Epithelial cell of esophagus (primary cell): Measurements from ENCODE around the gene HEXD.

Source experiments
- DNase-seq: peaks from one replicate; pipeline ENCODE4 v3.0.0; 2010; ENCODE audit warnings: low read depth
- H3K4me3 ChIP-seq: 2 replicates; pipeline ENCODE4 v1.5.1; 2011; ENCODE audit warnings: mild to moderate bottlenecking, low read length, control low read depth
- TF ChIP-seq, protein P1 (sequence below): IDR thresholded peaks from 2 replicates; pipeline ENCODE4 v1.5.1; 2011; ENCODE audit warnings: low read depth, mild to moderate bottlenecking, low read length, control low read depth, inconsistent platforms; ENCODE audit not compliant: insufficient read depth; ENCODE audit errors: missing control alignments

HEXD gene

DNA sequence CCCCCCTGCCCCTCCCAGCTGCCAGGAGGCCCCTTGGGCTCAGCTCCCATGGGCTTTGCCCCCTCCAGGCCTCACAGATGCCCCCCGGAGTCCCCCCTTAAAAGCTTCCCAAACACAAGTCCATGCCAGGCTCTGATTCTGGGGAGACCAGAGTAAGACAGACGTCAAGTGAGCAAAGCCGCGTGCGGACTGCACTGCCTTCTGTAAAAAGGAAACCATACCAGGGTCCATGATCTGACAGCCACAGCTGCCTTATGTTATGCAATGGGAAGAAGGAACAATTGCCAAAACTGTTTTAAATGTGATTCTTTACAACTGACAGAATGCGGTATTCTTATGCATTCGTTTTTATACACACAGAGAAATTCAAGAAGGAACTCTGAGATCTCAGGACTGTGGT lies 17.9 kb upstream of the HEXD start:
- H3K4me3 ChIP-seq: no peak overlapping the region
- no peak for DNase-seq
- TF ChIP-seq, protein P1, sequence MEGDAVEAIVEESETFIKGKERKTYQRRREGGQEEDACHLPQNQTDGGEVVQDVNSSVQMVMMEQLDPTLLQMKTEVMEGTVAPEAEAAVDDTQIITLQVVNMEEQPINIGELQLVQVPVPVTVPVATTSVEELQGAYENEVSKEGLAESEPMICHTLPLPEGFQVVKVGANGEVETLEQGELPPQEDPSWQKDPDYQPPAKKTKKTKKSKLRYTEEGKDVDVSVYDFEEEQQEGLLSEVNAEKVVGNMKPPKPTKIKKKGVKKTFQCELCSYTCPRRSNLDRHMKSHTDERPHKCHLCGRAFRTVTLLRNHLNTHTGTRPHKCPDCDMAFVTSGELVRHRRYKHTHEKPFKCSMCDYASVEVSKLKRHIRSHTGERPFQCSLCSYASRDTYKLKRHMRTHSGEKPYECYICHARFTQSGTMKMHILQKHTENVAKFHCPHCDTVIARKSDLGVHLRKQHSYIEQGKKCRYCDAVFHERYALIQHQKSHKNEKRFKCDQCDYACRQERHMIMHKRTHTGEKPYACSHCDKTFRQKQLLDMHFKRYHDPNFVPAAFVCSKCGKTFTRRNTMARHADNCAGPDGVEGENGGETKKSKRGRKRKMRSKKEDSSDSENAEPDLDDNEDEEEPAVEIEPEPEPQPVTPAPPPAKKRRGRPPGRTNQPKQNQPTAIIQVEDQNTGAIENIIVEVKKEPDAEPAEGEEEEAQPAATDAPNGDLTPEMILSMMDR: no peak

DNA sequence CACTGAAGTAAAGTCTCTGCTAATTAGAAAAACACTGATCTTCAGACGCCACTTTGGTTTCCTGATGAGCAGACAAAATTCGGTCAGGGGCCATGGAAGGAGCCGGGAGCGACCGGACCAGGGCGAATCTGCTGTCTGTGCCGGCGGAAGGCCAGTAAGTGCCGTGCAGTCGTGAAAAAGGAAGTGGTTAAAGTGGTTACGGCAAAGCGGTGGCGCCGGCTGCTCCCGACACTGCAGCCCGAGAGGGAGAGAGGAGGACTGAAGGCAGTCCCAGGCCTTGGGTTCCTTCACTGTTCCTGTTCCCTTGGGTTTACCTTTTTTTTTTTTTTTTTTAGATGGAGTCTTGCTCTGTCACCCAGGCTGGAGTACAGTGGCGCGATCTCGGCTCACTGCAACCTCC lies 17.3 kb upstream of the HEXD start:
- H3K4me3 ChIP-seq: no peak overlapping the region
- TF ChIP-seq, protein P1: no peak
- no peak for DNase-seq

- H3K4me3 ChIP-seq: no peak overlapping the region
- TF ChIP-seq, protein P1: no peak
- DNase-seq: no peak
Measured at GRCh38 chr17:82402865-82403264, 15.3 kb upstream of the HEXD start.

- H3K4me3 ChIP-seq: no peak overlapping the region
- TF ChIP-seq, protein P1: no peak
- no peak for DNase-seq
Measured at GRCh38 chr17:82403662-82404660, 14.2 kb upstream of the HEXD start.

DNA sequence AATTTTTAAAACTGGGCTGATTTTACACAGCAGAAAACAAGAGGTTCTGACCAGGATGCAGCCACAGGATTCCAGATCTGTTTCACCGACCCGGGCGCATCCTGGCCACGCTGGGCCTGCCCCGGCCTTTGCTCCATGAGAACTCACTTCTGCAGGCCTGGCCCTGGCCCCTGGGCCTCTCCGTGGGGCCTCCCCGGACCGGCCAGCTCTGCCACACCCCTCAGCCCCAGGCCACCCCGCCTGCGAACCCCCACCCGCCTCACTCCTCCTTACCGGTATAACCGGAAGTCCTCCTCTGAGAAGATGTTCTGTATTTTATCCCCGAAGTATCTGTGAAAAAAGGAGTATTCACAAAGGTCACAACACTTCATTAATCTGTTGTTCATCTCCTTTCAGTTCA lies 13.1 kb upstream of the HEXD start:
- TF ChIP-seq, protein P1: no peak
- no peak for DNase-seq
- no peak overlapping the region for H3K4me3 ChIP-seq

- DNase-seq: no peak
- TF ChIP-seq, protein P1: no peak
- no peak overlapping the region for H3K4me3 ChIP-seq
Measured at GRCh38 chr17:82406131-82406671, 11.9 kb upstream of the HEXD start.
